Stimulated activated CD4-positive, alpha-beta T cell treated with anti-CD3 and anti-CD28 coated beads, Interleukin-4, amount 100 ng/mL, for 4 hours (primary cell): ENCODE measurements around the gene FERMT1.
"Not testable (repeated sequence)": the region's sequence is repeated elsewhere in the genome, so short reads cannot be mapped to it uniquely, and the experiment has no call there.

Source experiments
- DNase-seq, 2 experiments: peaks; one replicate each; pipeline ENCODE4 v3.0.0-alpha.2; 2020

The FERMT1 gene

GRCh38 chr20:6067763-6068318, 55.0 kb downstream of the FERMT1 start:
- DNase-seq = no peak

- DNase-seq = no peak
Measured at GRCh38 chr20:6066582-6066981, 56.2 kb downstream of the FERMT1 start.

- DNase-seq = no peak
Measured at GRCh38 chr20:6061544-6061943, 61.3 kb downstream of the FERMT1 start.

GRCh38 chr20:6060213-6060612, 62.6 kb downstream of the FERMT1 start:
- no peak for DNase-seq

- no peak for DNase-seq
Measured at GRCh38 chr20:6058684-6059295, 64.0 kb downstream of the FERMT1 start.

GRCh38 chr20:6057691-6058090, 65.1 kb downstream of the FERMT1 start:
- DNase-seq = no peak

- no peak for DNase-seq
Measured at GRCh38 chr20:6057139-6057538, 65.7 kb downstream of the FERMT1 start.

GRCh38 chr20:6055981-6056569, 66.8 kb downstream of the FERMT1 start:
- DNase-seq = no peak

- no peak for DNase-seq
Measured at GRCh38 chr20:6055161-6055783, 67.6 kb downstream of the FERMT1 start.

GRCh38 chr20:6054689-6055051, 68.2 kb downstream of the FERMT1 start:
- DNase-seq = not testable (repeated sequence)

- DNase-seq = no peak
Measured at GRCh38 chr20:6053776-6054688, 68.8 kb downstream of the FERMT1 start, which contains the start of gene LRRN4. Gene LRRN4 (minus strand): TSS chr20:6054060. CDS start chr20:6052799, 1,261 bp downstream.

- DNase-seq = no peak
Measured at GRCh38 chr20:6053064-6053775, 69.6 kb downstream of the FERMT1 start.

- no peak for DNase-seq
Measured at GRCh38 chr20:6051505-6051904, 71.3 kb downstream of the FERMT1 start.

GRCh38 chr20:6048391-6048790, 74.4 kb downstream of the FERMT1 start:
- no peak for DNase-seq

GRCh38 chr20:6046432-6046831, 76.4 kb downstream of the FERMT1 start:
- no peak for DNase-seq

GRCh38 chr20:6045566-6045965, 77.3 kb downstream of the FERMT1 start:
- DNase-seq = no peak

- DNase-seq = no peak
Measured at GRCh38 chr20:6044115-6044514, 78.7 kb downstream of the FERMT1 start.

GRCh38 chr20:6041808-6042265, 81.0 kb downstream of the FERMT1 start:
- DNase-seq = no peak

- no peak for DNase-seq
Measured at GRCh38 chr20:6040958-6041807, 81.6 kb downstream of the FERMT1 start.

GRCh38 chr20:6040540-6040939, 82.3 kb downstream of the FERMT1 start:
- no peak for DNase-seq

GRCh38 chr20:6039766-6040165, 83.1 kb downstream of the FERMT1 start:
- no peak for DNase-seq
